Brain microvascular endothelial cell (primary cell): ENCODE data around the gene MAD1L1.

ENCODE experiments used
- DNase-seq: peaks from one replicate; pipeline ENCODE4 v3.0.0-alpha.2; 2020
- H3K27ac ChIP-seq: fragments of 250-450 bp; sonication (Bioruptor Pico); 2 replicates; pipeline ENCODE4 v1.5.1; 2020; ENCODE audit warnings: mild to moderate bottlenecking, moderate library complexity
- H3K27me3 ChIP-seq: fragments of 250-450 bp; sonication (Bioruptor Pico); replicated peaks from 2 replicates; pipeline ENCODE4 v1.5.1; 2020; ENCODE audit warnings: mild to moderate bottlenecking
- H3K36me3 ChIP-seq: fragments of 250-450 bp; sonication (Bioruptor Pico); replicated peaks from 2 replicates; pipeline ENCODE4 v1.5.1; 2020; ENCODE audit warnings: mild to moderate bottlenecking
- H3K4me3 ChIP-seq: 2 replicates; pipeline ENCODE4 v1.5.1; 2011; ENCODE audit warnings: low read depth, mild to moderate bottlenecking, control low read depth, low read length, moderate library complexity
- CTCF ChIP-seq: IDR thresholded peaks from 2 replicates; pipeline ENCODE4 v1.5.1; 2011; ENCODE audit warnings: low read depth, mild to moderate bottlenecking, moderate library complexity, low read length, control low read depth, inconsistent platforms; ENCODE audit errors: missing control alignments
- in situ Hi-C: cut with HindIII; loops from 2 replicates; pipeline ENCODE4 v1.10.0; 2017; ENCODE audit warnings: low sequenced_read_pairs, low pct_ligation_motif_present

The MAD1L1 gene

GRCh38 chr7:1985042-1985441 lies 247.7 kb downstream of the MAD1L1 start:
- Histone ChIP-seq H3K27me3 (no peaks in the 10 kb centered on the region), H3K27ac (no peak overlapping the region), H3K4me3 (no peak overlapping the region), H3K36me3 (no peaks in the 10 kb centered on the region)
- no peak for TF ChIP-seq CTCF
- DNase-seq = no peak
- in situ Hi-C loops = no loop called here

GRCh38 chr7:1981878-1982230 lies 250.9 kb downstream of the MAD1L1 start:
- no peak for DNase-seq
- H3K27me3 ChIP-seq = no peaks in the 10 kb centered on the region
- H3K36me3 ChIP-seq = no peaks in the 10 kb centered on the region
- no peak overlapping the region for H3K4me3 ChIP-seq
- TF ChIP-seq CTCF = no peak
- in situ Hi-C loops = no loop called here
- H3K27ac ChIP-seq = no peak overlapping the region

GRCh38 chr7:1981201-1981877 lies 251.4 kb downstream of the MAD1L1 start:
- no peak overlapping the region for H3K4me3 ChIP-seq
- TF ChIP-seq CTCF = no peak
- H3K27ac ChIP-seq = no peak overlapping the region
- in situ Hi-C loops = no loop called here
- DNase-seq = no peak
- no peaks in the 10 kb centered on the region for H3K27me3 ChIP-seq
- H3K36me3 ChIP-seq = no peaks in the 10 kb centered on the region

- no peak for DNase-seq
- Histone ChIP-seq H3K4me3 (no peak overlapping the region), H3K36me3 (peaks cover 3% of the 10 kb centered on the region), H3K27ac (no peak overlapping the region), H3K27me3 (no peaks in the 10 kb centered on the region)
- TF ChIP-seq CTCF = no peak
- in situ Hi-C loops = no loop called here
Measured at GRCh38 chr7:1979591-1980560, 252.9 kb downstream of the MAD1L1 start.

- Histone ChIP-seq H3K27me3 (no peaks in the 10 kb centered on the region), H3K36me3 (peaks cover 3% of the 10 kb centered on the region), H3K4me3 (no peak overlapping the region), H3K27ac (no peak overlapping the region)
- no peak for DNase-seq
- no peak for TF ChIP-seq CTCF
- in situ Hi-C loops = no loop called here
Measured at GRCh38 chr7:1978656-1979590, 253.8 kb downstream of the MAD1L1 start.
